ENCODE results near the gene FRMD4B.
"Not testable (repeated sequence)": the region's sequence is repeated elsewhere in the genome, so short reads cannot be mapped to it uniquely, and the experiment has no call there.

The FRMD4B gene

GRCh38 chr3:69325151-69325550 lies 60.7 kb downstream of the FRMD4B start:
- H3K36me3 ChIP-seq (ENCODE audit: insufficient read depth, low read length): 0 out of 2 replicates have a peak, but pooled peaks cover 5% of the 10 kb centered on the region
- ATAC-seq (ENCODE audit: insufficient read depth, low read depth) (no peak), DNase-seq (no peak)
- peaks cover 58% of the 10 kb centered on the region for H3K4me1 ChIP-seq (ENCODE audit: insufficient read depth, low read length)
- peak overlapping the region; percentile 20; the same call in 1 of the 2 replicates for H3K4me2 ChIP-seq (ENCODE audit: insufficient read depth, low read length)
- H3K9ac ChIP-seq (ENCODE audit: low read depth, low read length): peak overlapping the region; percentile 63; the same call in 1 of the 2 replicates
- H3K4me3 ChIP-seq (ENCODE audit: low read depth in 1 of 2, low read length in 2 of 2): no peak overlapping the region
- no peaks in the 10 kb centered on the region for H3K27me3 ChIP-seq (ENCODE audit: insufficient read depth, low read length, poor library complexity)
- H3K27ac ChIP-seq (ENCODE audit: low read length): peak overlapping the region; percentile 93
- peaks cover 74% of the 10 kb centered on the region for H3K79me2 ChIP-seq (ENCODE audit: insufficient read depth, low read length)
- no peaks in the 10 kb centered on the region for H4K20me1 ChIP-seq (ENCODE audit: insufficient read depth, low read length)
- no peaks in the 10 kb centered on the region for H3K9me3 ChIP-seq (ENCODE audit: insufficient read depth, low read length, severe bottlenecking)
- no peak for TF ChIP-seq CTCF (IDR thresholded peaks at IDR 0.05; ENCODE audit: borderline replicate concordance, extremely low read depth, low read length, poor library complexity, severe bottlenecking)
- no peak for TF ChIP-seq EZH2 (IDR thresholded peaks at IDR 0.05; ENCODE audit: borderline replicate concordance, low read depth, low read length, severe bottlenecking)
- H2AFZ ChIP-seq (ENCODE audit: low read depth, low read length): no peak overlapping the region

- peaks cover 75% of the 10 kb centered on the region for H3K79me2 ChIP-seq (ENCODE audit: insufficient read depth, low read length)
- peaks cover 52% of the 10 kb centered on the region for H3K4me1 ChIP-seq (ENCODE audit: insufficient read depth, low read length)
- no peak overlapping the region for H2AFZ ChIP-seq (ENCODE audit: low read depth, low read length)
- no peaks in the 10 kb centered on the region for H3K9me3 ChIP-seq (ENCODE audit: insufficient read depth, low read length, severe bottlenecking)
- H4K20me1 ChIP-seq (ENCODE audit: insufficient read depth, low read length): no peaks in the 10 kb centered on the region
- 0 out of 2 replicates have a peak overlapping the region, but pooled peaks have one; percentile 20 for H3K4me2 ChIP-seq (ENCODE audit: insufficient read depth, low read length)
- H3K27ac ChIP-seq (ENCODE audit: low read length): peak overlapping the region; percentile 93
- H3K36me3 ChIP-seq (ENCODE audit: insufficient read depth, low read length): 0 out of 2 replicates have a peak, but pooled peaks cover 5% of the 10 kb centered on the region
- DNase-seq: peak; percentile 63
- peak; percentile 84 for TF ChIP-seq CTCF (IDR thresholded peaks at IDR 0.05; ENCODE audit: borderline replicate concordance, extremely low read depth, low read length, poor library complexity, severe bottlenecking)
- no peak for TF ChIP-seq EZH2 (IDR thresholded peaks at IDR 0.05; ENCODE audit: borderline replicate concordance, low read depth, low read length, severe bottlenecking)
- no peak overlapping the region for H3K4me3 ChIP-seq (ENCODE audit: low read depth in 1 of 2, low read length in 2 of 2)
- H3K9ac ChIP-seq (ENCODE audit: low read depth, low read length): peak overlapping the region; percentile 63; the same call in 1 of the 2 replicates
- H3K27me3 ChIP-seq (ENCODE audit: insufficient read depth, low read length, poor library complexity): no peaks in the 10 kb centered on the region
- peak; percentile 63 for ATAC-seq (ENCODE audit: insufficient read depth, low read depth)
Measured at GRCh38 chr3:69324362-69325025, 61.4 kb downstream of the FRMD4B start.

GRCh38 chr3:69323941-69324340 lies 61.9 kb downstream of the FRMD4B start:
- Histone ChIP-seq H3K36me3 (ENCODE audit: insufficient read depth, low read length) (0 out of 2 replicates have a peak, but pooled peaks cover 5% of the 10 kb centered on the region), H3K4me1 (ENCODE audit: insufficient read depth, low read length) (peaks cover 47% of the 10 kb centered on the region), H3K9me3 (ENCODE audit: insufficient read depth, low read length, severe bottlenecking) (no peaks in the 10 kb centered on the region), H3K27ac (ENCODE audit: low read length) (peak overlapping the region; percentile 36; the same call in 1 of the 2 replicates), H3K4me3 (ENCODE audit: low read depth in 1 of 2, low read length in 2 of 2) (no peak overlapping the region), H3K27me3 (ENCODE audit: insufficient read depth, low read length, poor library complexity) (no peaks in the 10 kb centered on the region), H3K79me2 (ENCODE audit: insufficient read depth, low read length) (peaks cover 78% of the 10 kb centered on the region), H2AFZ (ENCODE audit: low read depth, low read length) (no peak overlapping the region), H4K20me1 (ENCODE audit: insufficient read depth, low read length) (no peaks in the 10 kb centered on the region), H3K9ac (ENCODE audit: low read depth, low read length) (no peak overlapping the region), H3K4me2 (ENCODE audit: insufficient read depth, low read length) (no peak overlapping the region)
- no peak for ATAC-seq (ENCODE audit: insufficient read depth, low read depth)
- no peak for DNase-seq
- no peak for TF ChIP-seq EZH2 (IDR thresholded peaks at IDR 0.05; ENCODE audit: borderline replicate concordance, low read depth, low read length, severe bottlenecking)
- TF ChIP-seq CTCF (IDR thresholded peaks at IDR 0.05; ENCODE audit: borderline replicate concordance, extremely low read depth, low read length, poor library complexity, severe bottlenecking): no peak

GRCh38 chr3:69322512-69322911 lies 63.4 kb downstream of the FRMD4B start:
- not testable (repeated sequence) for H3K36me3 ChIP-seq (ENCODE audit: insufficient read depth, low read length); H2AFZ ChIP-seq (ENCODE audit: low read depth, low read length); H3K27me3 ChIP-seq (ENCODE audit: insufficient read depth, low read length, poor library complexity); H3K4me2 ChIP-seq (ENCODE audit: insufficient read depth, low read length); H3K9me3 ChIP-seq (ENCODE audit: insufficient read depth, low read length, severe bottlenecking); H3K27ac ChIP-seq (ENCODE audit: low read length); H4K20me1 ChIP-seq (ENCODE audit: insufficient read depth, low read length); H3K4me3 ChIP-seq (ENCODE audit: low read depth in 1 of 2, low read length in 2 of 2); ATAC-seq (ENCODE audit: insufficient read depth, low read depth); H3K9ac ChIP-seq (ENCODE audit: low read depth, low read length); DNase-seq
- Histone ChIP-seq H3K4me1 (ENCODE audit: insufficient read depth, low read length) (peaks cover 33% of the 10 kb centered on the region), H3K79me2 (ENCODE audit: insufficient read depth, low read length) (peaks cover 80% of the 10 kb centered on the region)

Measured in DND-41 (cell line).